Measurements from ENCODE around the gene DUS2. TPM values are rescaled to one million over a fixed set of nuclear protein-coding genes. Genes with fewer than 3 reads are reported as not detected.

The DUS2 gene
- total and polyA plus RNA-seq, 9 of the 15 experiments (the other 6 are each of a cell fraction or from before 2014, with no cell fraction given) = 5.8 to 22.5 (median 20.6) TPM

DNA sequence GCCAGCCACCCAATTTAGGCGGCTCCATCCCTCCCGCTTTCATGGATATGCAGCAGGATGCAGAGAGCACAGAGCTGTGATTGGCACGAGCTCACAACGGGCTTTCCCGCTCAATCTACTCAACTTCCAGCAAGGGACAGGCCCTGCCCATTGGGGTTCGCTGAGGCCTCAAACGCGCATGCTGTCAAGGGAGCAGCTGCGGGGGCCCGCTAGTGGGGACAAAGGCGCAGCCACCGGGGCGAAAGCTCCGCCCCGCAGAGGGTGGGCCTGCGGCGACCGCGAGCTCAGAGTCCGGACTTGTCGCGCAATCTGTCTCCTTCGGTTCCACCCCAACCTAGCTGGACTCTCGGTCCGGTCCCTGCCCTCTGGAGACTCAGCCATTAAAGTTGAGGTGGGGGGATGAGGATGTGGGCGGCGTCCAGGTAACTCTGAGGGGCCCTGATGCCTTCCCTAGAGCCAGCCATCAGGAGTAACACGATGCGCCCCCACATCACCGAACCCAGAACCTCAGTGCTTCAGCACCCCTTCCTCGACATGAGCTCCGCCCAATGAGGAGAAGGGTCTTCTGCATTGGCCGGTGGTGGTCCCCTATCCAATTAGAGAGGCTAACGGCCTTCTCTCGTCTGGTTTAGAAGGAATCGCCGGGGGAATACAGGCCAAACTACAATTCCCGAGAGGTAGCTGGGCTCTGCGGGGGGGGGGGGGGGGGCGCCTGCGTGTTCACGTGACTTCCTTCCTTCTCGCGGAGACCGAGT, 61.6 kb downstream of the DUS2 start (continued):
- TF ChIP-seq, protein P1, sequence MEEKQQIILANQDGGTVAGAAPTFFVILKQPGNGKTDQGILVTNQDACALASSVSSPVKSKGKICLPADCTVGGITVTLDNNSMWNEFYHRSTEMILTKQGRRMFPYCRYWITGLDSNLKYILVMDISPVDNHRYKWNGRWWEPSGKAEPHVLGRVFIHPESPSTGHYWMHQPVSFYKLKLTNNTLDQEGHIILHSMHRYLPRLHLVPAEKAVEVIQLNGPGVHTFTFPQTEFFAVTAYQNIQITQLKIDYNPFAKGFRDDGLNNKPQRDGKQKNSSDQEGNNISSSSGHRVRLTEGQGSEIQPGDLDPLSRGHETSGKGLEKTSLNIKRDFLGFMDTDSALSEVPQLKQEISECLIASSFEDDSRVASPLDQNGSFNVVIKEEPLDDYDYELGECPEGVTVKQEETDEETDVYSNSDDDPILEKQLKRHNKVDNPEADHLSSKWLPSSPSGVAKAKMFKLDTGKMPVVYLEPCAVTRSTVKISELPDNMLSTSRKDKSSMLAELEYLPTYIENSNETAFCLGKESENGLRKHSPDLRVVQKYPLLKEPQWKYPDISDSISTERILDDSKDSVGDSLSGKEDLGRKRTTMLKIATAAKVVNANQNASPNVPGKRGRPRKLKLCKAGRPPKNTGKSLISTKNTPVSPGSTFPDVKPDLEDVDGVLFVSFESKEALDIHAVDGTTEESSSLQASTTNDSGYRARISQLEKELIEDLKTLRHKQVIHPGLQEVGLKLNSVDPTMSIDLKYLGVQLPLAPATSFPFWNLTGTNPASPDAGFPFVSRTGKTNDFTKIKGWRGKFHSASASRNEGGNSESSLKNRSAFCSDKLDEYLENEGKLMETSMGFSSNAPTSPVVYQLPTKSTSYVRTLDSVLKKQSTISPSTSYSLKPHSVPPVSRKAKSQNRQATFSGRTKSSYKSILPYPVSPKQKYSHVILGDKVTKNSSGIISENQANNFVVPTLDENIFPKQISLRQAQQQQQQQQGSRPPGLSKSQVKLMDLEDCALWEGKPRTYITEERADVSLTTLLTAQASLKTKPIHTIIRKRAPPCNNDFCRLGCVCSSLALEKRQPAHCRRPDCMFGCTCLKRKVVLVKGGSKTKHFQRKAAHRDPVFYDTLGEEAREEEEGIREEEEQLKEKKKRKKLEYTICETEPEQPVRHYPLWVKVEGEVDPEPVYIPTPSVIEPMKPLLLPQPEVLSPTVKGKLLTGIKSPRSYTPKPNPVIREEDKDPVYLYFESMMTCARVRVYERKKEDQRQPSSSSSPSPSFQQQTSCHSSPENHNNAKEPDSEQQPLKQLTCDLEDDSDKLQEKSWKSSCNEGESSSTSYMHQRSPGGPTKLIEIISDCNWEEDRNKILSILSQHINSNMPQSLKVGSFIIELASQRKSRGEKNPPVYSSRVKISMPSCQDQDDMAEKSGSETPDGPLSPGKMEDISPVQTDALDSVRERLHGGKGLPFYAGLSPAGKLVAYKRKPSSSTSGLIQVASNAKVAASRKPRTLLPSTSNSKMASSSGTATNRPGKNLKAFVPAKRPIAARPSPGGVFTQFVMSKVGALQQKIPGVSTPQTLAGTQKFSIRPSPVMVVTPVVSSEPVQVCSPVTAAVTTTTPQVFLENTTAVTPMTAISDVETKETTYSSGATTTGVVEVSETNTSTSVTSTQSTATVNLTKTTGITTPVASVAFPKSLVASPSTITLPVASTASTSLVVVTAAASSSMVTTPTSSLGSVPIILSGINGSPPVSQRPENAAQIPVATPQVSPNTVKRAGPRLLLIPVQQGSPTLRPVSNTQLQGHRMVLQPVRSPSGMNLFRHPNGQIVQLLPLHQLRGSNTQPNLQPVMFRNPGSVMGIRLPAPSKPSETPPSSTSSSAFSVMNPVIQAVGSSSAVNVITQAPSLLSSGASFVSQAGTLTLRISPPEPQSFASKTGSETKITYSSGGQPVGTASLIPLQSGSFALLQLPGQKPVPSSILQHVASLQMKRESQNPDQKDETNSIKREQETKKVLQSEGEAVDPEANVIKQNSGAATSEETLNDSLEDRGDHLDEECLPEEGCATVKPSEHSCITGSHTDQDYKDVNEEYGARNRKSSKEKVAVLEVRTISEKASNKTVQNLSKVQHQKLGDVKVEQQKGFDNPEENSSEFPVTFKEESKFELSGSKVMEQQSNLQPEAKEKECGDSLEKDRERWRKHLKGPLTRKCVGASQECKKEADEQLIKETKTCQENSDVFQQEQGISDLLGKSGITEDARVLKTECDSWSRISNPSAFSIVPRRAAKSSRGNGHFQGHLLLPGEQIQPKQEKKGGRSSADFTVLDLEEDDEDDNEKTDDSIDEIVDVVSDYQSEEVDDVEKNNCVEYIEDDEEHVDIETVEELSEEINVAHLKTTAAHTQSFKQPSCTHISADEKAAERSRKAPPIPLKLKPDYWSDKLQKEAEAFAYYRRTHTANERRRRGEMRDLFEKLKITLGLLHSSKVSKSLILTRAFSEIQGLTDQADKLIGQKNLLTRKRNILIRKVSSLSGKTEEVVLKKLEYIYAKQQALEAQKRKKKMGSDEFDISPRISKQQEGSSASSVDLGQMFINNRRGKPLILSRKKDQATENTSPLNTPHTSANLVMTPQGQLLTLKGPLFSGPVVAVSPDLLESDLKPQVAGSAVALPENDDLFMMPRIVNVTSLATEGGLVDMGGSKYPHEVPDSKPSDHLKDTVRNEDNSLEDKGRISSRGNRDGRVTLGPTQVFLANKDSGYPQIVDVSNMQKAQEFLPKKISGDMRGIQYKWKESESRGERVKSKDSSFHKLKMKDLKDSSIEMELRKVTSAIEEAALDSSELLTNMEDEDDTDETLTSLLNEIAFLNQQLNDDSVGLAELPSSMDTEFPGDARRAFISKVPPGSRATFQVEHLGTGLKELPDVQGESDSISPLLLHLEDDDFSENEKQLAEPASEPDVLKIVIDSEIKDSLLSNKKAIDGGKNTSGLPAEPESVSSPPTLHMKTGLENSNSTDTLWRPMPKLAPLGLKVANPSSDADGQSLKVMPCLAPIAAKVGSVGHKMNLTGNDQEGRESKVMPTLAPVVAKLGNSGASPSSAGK (IDR thresholded peaks at IDR 0.05) = peak; percentile 99
- 0 out of 2 replicates have a peak, but pooled peaks have one; percentile 16 for TF ChIP-seq KDM2B (CRISPR knock-in tag; IDR thresholded peaks at IDR 0.05)
- TF ChIP-seq HDAC1 (IDR thresholded peaks at IDR 0.05) = no peak; a peak in 1 of 4 replicates
- no peak for TF ChIP-seq EHMT2 (IDR thresholded peaks at IDR 0.05)
- no peak for TF ChIP-seq HMG20B (CRISPR knock-in tag; IDR thresholded peaks at IDR 0.05)
- TF ChIP-seq GABPB2 (CRISPR knock-in tag; conservative IDR thresholded peaks at IDR 0.05) = no peak
- TF ChIP-seq BRCA1 (IDR thresholded peaks at IDR 0.05) = no peak
- 0 out of 2 replicates have a peak, but pooled peaks have one; percentile 47 for TF ChIP-seq BRCA1 (CRISPR knock-in tag; IDR thresholded peaks at IDR 0.05)
- peak; percentile 83 for TF ChIP-seq TAF1 (IDR thresholded peaks at IDR 0.05; ENCODE audit: control insufficient read depth, extremely low read depth, insufficient read depth, low read length, severe bottlenecking)
- TF ChIP-seq ZNF644 (tag; IDR thresholded peaks at IDR 0.05; ENCODE audit: low read depth) = no peak
- no peak for TF ChIP-seq KDM1A (IDR thresholded peaks at IDR 0.05)
- TF ChIP-seq SOX6 (IDR thresholded peaks at IDR 0.05) = peak; percentile 45; the same call in 1 of the 2 replicates
- TF ChIP-seq, protein P2, sequence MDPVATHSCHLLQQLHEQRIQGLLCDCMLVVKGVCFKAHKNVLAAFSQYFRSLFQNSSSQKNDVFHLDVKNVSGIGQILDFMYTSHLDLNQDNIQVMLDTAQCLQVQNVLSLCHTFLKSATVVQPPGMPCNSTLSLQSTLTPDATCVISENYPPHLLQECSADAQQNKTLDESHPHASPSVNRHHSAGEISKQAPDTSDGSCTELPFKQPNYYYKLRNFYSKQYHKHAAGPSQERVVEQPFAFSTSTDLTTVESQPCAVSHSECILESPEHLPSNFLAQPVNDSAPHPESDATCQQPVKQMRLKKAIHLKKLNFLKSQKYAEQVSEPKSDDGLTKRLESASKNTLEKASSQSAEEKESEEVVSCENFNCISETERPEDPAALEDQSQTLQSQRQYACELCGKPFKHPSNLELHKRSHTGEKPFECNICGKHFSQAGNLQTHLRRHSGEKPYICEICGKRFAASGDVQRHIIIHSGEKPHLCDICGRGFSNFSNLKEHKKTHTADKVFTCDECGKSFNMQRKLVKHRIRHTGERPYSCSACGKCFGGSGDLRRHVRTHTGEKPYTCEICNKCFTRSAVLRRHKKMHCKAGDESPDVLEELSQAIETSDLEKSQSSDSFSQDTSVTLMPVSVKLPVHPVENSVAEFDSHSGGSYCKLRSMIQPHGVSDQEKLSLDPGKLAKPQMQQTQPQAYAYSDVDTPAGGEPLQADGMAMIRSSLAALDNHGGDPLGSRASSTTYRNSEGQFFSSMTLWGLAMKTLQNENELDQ (CRISPR knock-in tag; IDR thresholded peaks at IDR 0.05; ENCODE audit: borderline replicate concordance) = no peak
- no peak for TF ChIP-seq MAFF (IDR thresholded peaks at IDR 0.05; ENCODE audit: low read length)
- peak; percentile 78 for TF ChIP-seq HMGN3 (IDR thresholded peaks at IDR 0.05; ENCODE audit: borderline replicate concordance, extremely low read depth, insufficient read length, low read depth, low read length)
